Neural crest cell (in vitro differentiated cells): ENCODE data around the gene ERVW-1. TPM values are rescaled to one million over a fixed set of nuclear protein-coding genes. Genes with fewer than 3 reads are reported as not detected.

ENCODE experiments used
- DNase-seq: peaks from one replicate; pipeline ENCODE4 v3.0.0; 2021; ENCODE audit warnings: low read depth, mixed read lengths, low spot score
- H3K27ac Mint-ChIP-seq: one replicate; pipeline ENCODE4 v1.8.0; 2021; ENCODE audit warnings: mild to moderate bottlenecking, mixed read lengths; ENCODE audit not compliant: unreplicated experiment
- H3K27me3 Mint-ChIP-seq: 2 replicates; pipeline ENCODE4 v1.8.0; 2021; ENCODE audit warnings: low read depth, mild to moderate bottlenecking, mixed read lengths
- H3K36me3 Mint-ChIP-seq: 2 replicates; pipeline ENCODE4 v1.8.0; 2021; ENCODE audit warnings: low read depth, mild to moderate bottlenecking, mixed read lengths
- H3K4me1 Mint-ChIP-seq: 2 replicates; pipeline ENCODE4 v1.8.0; 2021; ENCODE audit warnings: mixed read lengths
- H3K4me3 Mint-ChIP-seq: one replicate; pipeline ENCODE4 v1.8.0; 2021; ENCODE audit warnings: mild to moderate bottlenecking, mixed read lengths
- H3K9me3 Mint-ChIP-seq: 2 replicates; pipeline ENCODE4 v1.8.0; 2021; ENCODE audit warnings: mixed read lengths
- CTCF ChIP-seq: fragments of 200-600 bp; sonication (generic); conservative IDR thresholded peaks from 2 replicates; pipeline ENCODE4 v1.5.0; 2021; ENCODE audit warnings: antibody characterized with exemption, mild to moderate bottlenecking
- total RNA-seq: library from RNA; stranded (reverse); gene quantifications from 2 replicates; pipeline ENCODE4 v1.2.1, GENCODE V29; 2021

The ERVW-1 gene
- total RNA-seq, 1 donor from 2014 or later = not detected

GRCh38 chr7:92437956-92438491 is 39.7 kb downstream of the ERVW-1 start:
- no peak overlapping the region for H3K27ac Mint-ChIP-seq
- TF ChIP-seq CTCF = no peak
- H3K4me3 Mint-ChIP-seq = no peak overlapping the region
- DNase-seq = no peak
- no peaks in the 10 kb centered on the region for H3K4me1 Mint-ChIP-seq
- H3K27me3 Mint-ChIP-seq = peaks cover 7% of the 10 kb centered on the region
- no peaks in the 10 kb centered on the region for H3K36me3 Mint-ChIP-seq
- peaks cover 7% of the 10 kb centered on the region for H3K9me3 Mint-ChIP-seq

- Mint-ChIP-seq H3K27me3 (peaks cover 5% of the 10 kb centered on the region), H3K9me3 (peaks cover 3% of the 10 kb centered on the region), H3K4me1 (no peaks in the 10 kb centered on the region), H3K36me3 (no peaks in the 10 kb centered on the region), H3K4me3 (no peak overlapping the region), H3K27ac (no peak overlapping the region)
- TF ChIP-seq CTCF = no peak
- DNase-seq = no peak
Observed at GRCh38 chr7:92436612-92437445, 40.9 kb downstream of the ERVW-1 start.

GRCh38 chr7:92435542-92435941 is 42.2 kb downstream of the ERVW-1 start:
- Mint-ChIP-seq H3K27me3 (peaks cover 5% of the 10 kb centered on the region), H3K4me3 (no peak overlapping the region), H3K4me1 (no peaks in the 10 kb centered on the region), H3K9me3 (peaks cover 3% of the 10 kb centered on the region), H3K36me3 (no peaks in the 10 kb centered on the region), H3K27ac (no peak overlapping the region)
- no peak for DNase-seq
- no peak for TF ChIP-seq CTCF

GRCh38 chr7:92433019-92433418 is 44.7 kb downstream of the ERVW-1 start:
- no peak for DNase-seq
- H3K27me3 Mint-ChIP-seq = peaks cover 5% of the 10 kb centered on the region
- H3K36me3 Mint-ChIP-seq = no peaks in the 10 kb centered on the region
- peaks cover 2% of the 10 kb centered on the region for H3K9me3 Mint-ChIP-seq
- H3K4me3 Mint-ChIP-seq = no peak overlapping the region
- no peak overlapping the region for H3K27ac Mint-ChIP-seq
- H3K4me1 Mint-ChIP-seq = no peaks in the 10 kb centered on the region
- no peak for TF ChIP-seq CTCF

GRCh38 chr7:92432299-92432946 is 45.3 kb downstream of the ERVW-1 start:
- H3K36me3 Mint-ChIP-seq = no peaks in the 10 kb centered on the region
- no peak overlapping the region for H3K27ac Mint-ChIP-seq
- no peaks in the 10 kb centered on the region for H3K9me3 Mint-ChIP-seq
- DNase-seq = no peak
- no peaks in the 10 kb centered on the region for H3K4me1 Mint-ChIP-seq
- H3K27me3 Mint-ChIP-seq = peaks cover 5% of the 10 kb centered on the region
- H3K4me3 Mint-ChIP-seq = no peak overlapping the region
- TF ChIP-seq CTCF = no peak
